Putamen (tissue), 1 donor: ENCODE results near the gene POU2F2.
"Not testable (repeated sequence)": the region's sequence is repeated elsewhere in the genome, so short reads cannot be mapped to it uniquely, and the experiment has no call there.

Experiments
- DNase-seq: peaks from one replicate; pipeline ENCODE4 v3.0.0-alpha.2; 2016; ENCODE audit warnings: low spot score

Gene POU2F2

GRCh38 chr19:42059196-42059595 lies 73.0 kb downstream of the POU2F2 start:
- no peak for DNase-seq

- no peak for DNase-seq
Measured at GRCh38 chr19:42057846-42058245, 74.4 kb downstream of the POU2F2 start.

GRCh38 chr19:42054205-42054604 lies 78.0 kb downstream of the POU2F2 start:
- DNase-seq: no peak

- DNase-seq: no peak
Measured at GRCh38 chr19:42053037-42053935, 79.0 kb downstream of the POU2F2 start.

GRCh38 chr19:42052241-42052863 lies 79.9 kb downstream of the POU2F2 start:
- DNase-seq: no peak

GRCh38 chr19:42051166-42052115 lies 80.8 kb downstream of the POU2F2 start:
- no peak for DNase-seq

- no peak for DNase-seq
Measured at GRCh38 chr19:42048992-42049391, 83.3 kb downstream of the POU2F2 start.

- DNase-seq: peak; percentile 59
Measured at GRCh38 chr19:42045575-42045974, 86.7 kb downstream of the POU2F2 start.

- DNase-seq: no peak
Measured at GRCh38 chr19:42042455-42043170, 89.6 kb downstream of the POU2F2 start.

- not testable (repeated sequence) for DNase-seq
Measured at GRCh38 chr19:42040491-42040890, 91.8 kb downstream of the POU2F2 start.

- DNase-seq: no peak
Measured at GRCh38 chr19:42040031-42040430, 92.2 kb downstream of the POU2F2 start.

GRCh38 chr19:42038666-42039065 lies 93.6 kb downstream of the POU2F2 start:
- DNase-seq: no peak

- no peak for DNase-seq
Measured at GRCh38 chr19:42037649-42038048, 94.6 kb downstream of the POU2F2 start.
